Inflammatory macrophage (primary cell): Measurements from ENCODE around the gene CYP27A1.

Experiments
- DNase-seq, 2 donors: peaks; one replicate each; pipeline ENCODE4 v3.0.0-alpha.2; 2020 to 2022

Gene CYP27A1

GRCh38 chr2:218773881-218774280 lies 8.1 kb upstream of the CYP27A1 start:
- DNase-seq = no peak

- DNase-seq = no peak
Observed at GRCh38 chr2:218776488-218776887, 5.5 kb upstream of the CYP27A1 start.

GRCh38 chr2:218777276-218777990 lies 4.5 kb upstream of the CYP27A1 start:
- no peak for DNase-seq

GRCh38 chr2:218780046-218780445 lies 1.9 kb upstream of the CYP27A1 start:
- DNase-seq = no peak

GRCh38 chr2:218780851-218781690 lies 876 bp upstream of the CYP27A1 start:
- DNase-seq = peak; percentile 33 to 46

GRCh38 chr2:218782528-218782844 lies 539 bp downstream of the CYP27A1 start:
- peak in 1 of 2 donors; percentile 33 for DNase-seq

GRCh38 chr2:218783688-218784087 lies 1.7 kb downstream of the CYP27A1 start:
- peak; percentile 67 to 84 for DNase-seq

- DNase-seq = peak in 1 of 2 donors; percentile 47
Observed at GRCh38 chr2:218785103-218785502, 3.2 kb downstream of the CYP27A1 start.

- DNase-seq = no peak
Observed at GRCh38 chr2:218786133-218786532, 4.2 kb downstream of the CYP27A1 start.

GRCh38 chr2:218788529-218789255 lies 6.7 kb downstream of the CYP27A1 start:
- no peak for DNase-seq

- DNase-seq = peak in 1 of 2 donors; percentile 47
Observed at GRCh38 chr2:218792433-218792832, 10.5 kb downstream of the CYP27A1 start.

GRCh38 chr2:218796691-218797090 lies 14.7 kb downstream of the CYP27A1 start:
- no peak for DNase-seq

GRCh38 chr2:218798767-218799504 lies 17.0 kb downstream of the CYP27A1 start:
- no peak for DNase-seq

GRCh38 chr2:218799990-218800389 lies 18.0 kb downstream of the CYP27A1 start:
- no peak for DNase-seq

GRCh38 chr2:218802386-218802994 lies 20.5 kb downstream of the CYP27A1 start:
- no peak for DNase-seq

- DNase-seq = no peak
Observed at GRCh38 chr2:218804817-218805216, 22.9 kb downstream of the CYP27A1 start.

- no peak for DNase-seq
Observed at GRCh38 chr2:218805627-218806026, 23.7 kb downstream of the CYP27A1 start.

GRCh38 chr2:218806346-218806978 lies 24.5 kb downstream of the CYP27A1 start:
- DNase-seq = peak; percentile 70 to 88

GRCh38 chr2:218807626-218808025 lies 25.7 kb downstream of the CYP27A1 start:
- no peak for DNase-seq

GRCh38 chr2:218809515-218809914 lies 27.6 kb downstream of the CYP27A1 start:
- no peak for DNase-seq

- DNase-seq = peak in 1 of 2 donors; percentile 41
Observed at GRCh38 chr2:218810256-218810655, 28.3 kb downstream of the CYP27A1 start.

- DNase-seq = peak; percentile 98 to 100
Observed at GRCh38 chr2:218811382-218811781, 29.4 kb downstream of the CYP27A1 start.
